Esophagus squamous epithelium (tissue), 4 donors: ENCODE data around the gene G6PC1.
"Not testable (repeated sequence)": the region's sequence is repeated elsewhere in the genome, so short reads cannot be mapped to it uniquely, and the experiment has no call there.

Source experiments
- CTCF ChIP-seq, 6 experiments: fragments of 450-650 bp in 4 of 6; fragments of 200-600 bp in 2 of 6; sonication (generic) in 2 of 6; IDR thresholded peaks; one replicate each; pipeline ENCODE4 v1.5.1; 2016 to 2019; ENCODE audit warnings: antibody characterized with exemption in 6 of 6, mild to moderate bottlenecking in 4 of 6, moderate library complexity in 4 of 6
- POLR2A ChIP-seq, 4 donors: fragments of 450-650 bp; IDR thresholded peaks; one replicate each; pipeline ENCODE4 v1.6.1; 2017; ENCODE audit warnings: antibody characterized with exemption in 4 of 4, mild to moderate bottlenecking in 4 of 4, moderate library complexity in 3 of 4

- TF ChIP-seq CTCF, POLR2A (IDR thresholded peaks at IDR 0.05): not testable (repeated sequence)
Measured at GRCh38 chr17:42873932-42874695, 26.5 kb upstream of the G6PC1 start.
